GM12874 (cell line): Measurements from ENCODE around the gene ULK1.

Source experiments
- CTCF ChIP-seq: IDR thresholded peaks from 2 replicates; pipeline ENCODE4 v1.5.1; 2011; ENCODE audit warnings: low read depth, mild to moderate bottlenecking, control low read depth, low read length, moderate library complexity; ENCODE audit not compliant: insufficient read depth

Gene ULK1

GRCh38 chr12:131900397-131900796 is 6.0 kb downstream of the ULK1 start:
- no peak for TF ChIP-seq CTCF

- TF ChIP-seq CTCF: no peak
These were observed 7.3 kb downstream of the ULK1 start for GRCh38 chr12:131901431-131902331.

- TF ChIP-seq CTCF: no peak
These were observed 8.2 kb downstream of the ULK1 start for GRCh38 chr12:131902332-131903241.

GRCh38 chr12:131903270-131904255 is 9.1 kb downstream of the ULK1 start:
- TF ChIP-seq CTCF: no peak

- TF ChIP-seq CTCF: no peak
These were observed 9.9 kb downstream of the ULK1 start for GRCh38 chr12:131904346-131904745.

- no peak for TF ChIP-seq CTCF
These were observed 10.7 kb downstream of the ULK1 start for GRCh38 chr12:131905081-131905629.
